ENCODE measurements around the gene ICE2. TPM values are rescaled to one million over a fixed set of nuclear protein-coding genes. Genes with fewer than 3 reads are reported as not detected.

Gene ICE2
- total RNA-seq, 3 donors from 2014 or later: 31.5 to 47.5 (median 36.3) TPM

DNA sequence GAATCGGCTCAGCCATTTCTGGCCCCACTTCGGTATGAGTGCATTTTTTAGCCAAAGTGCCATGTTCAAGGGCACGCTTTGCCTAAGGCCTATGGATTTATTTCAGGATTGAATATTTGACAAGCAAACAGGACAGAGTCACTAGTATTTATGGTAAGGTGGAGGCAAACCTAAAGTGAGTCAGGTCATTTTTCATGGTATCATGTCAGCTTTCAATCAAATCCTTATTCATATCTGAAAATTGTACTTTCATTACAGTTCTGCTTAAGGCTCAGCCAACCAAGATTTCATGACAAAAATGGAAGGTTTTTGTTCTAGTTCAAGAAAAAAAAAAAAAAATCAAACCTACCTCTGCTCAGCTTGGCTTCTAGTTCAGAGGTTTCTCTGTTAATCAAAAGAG, 30.5 kb upstream of the ICE2 start:
- DNase-seq: no peak
- TF ChIP-seq, protein P1, sequence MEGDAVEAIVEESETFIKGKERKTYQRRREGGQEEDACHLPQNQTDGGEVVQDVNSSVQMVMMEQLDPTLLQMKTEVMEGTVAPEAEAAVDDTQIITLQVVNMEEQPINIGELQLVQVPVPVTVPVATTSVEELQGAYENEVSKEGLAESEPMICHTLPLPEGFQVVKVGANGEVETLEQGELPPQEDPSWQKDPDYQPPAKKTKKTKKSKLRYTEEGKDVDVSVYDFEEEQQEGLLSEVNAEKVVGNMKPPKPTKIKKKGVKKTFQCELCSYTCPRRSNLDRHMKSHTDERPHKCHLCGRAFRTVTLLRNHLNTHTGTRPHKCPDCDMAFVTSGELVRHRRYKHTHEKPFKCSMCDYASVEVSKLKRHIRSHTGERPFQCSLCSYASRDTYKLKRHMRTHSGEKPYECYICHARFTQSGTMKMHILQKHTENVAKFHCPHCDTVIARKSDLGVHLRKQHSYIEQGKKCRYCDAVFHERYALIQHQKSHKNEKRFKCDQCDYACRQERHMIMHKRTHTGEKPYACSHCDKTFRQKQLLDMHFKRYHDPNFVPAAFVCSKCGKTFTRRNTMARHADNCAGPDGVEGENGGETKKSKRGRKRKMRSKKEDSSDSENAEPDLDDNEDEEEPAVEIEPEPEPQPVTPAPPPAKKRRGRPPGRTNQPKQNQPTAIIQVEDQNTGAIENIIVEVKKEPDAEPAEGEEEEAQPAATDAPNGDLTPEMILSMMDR (IDR thresholded peaks at IDR 0.05): no peak
- H3K4me3 ChIP-seq: no peak overlapping the region
- no peaks in the 10 kb centered on the region for H3K9me3 ChIP-seq
- intact Hi-C loops (cut with DNase I, micrococcal nuclease): no loop called here
- no peak for ATAC-seq
- H3K4me1 ChIP-seq (ENCODE audit: low read depth): no peaks in the 10 kb centered on the region
- no peaks in the 10 kb centered on the region for H3K36me3 ChIP-seq (ENCODE audit: low read depth)

DNA sequence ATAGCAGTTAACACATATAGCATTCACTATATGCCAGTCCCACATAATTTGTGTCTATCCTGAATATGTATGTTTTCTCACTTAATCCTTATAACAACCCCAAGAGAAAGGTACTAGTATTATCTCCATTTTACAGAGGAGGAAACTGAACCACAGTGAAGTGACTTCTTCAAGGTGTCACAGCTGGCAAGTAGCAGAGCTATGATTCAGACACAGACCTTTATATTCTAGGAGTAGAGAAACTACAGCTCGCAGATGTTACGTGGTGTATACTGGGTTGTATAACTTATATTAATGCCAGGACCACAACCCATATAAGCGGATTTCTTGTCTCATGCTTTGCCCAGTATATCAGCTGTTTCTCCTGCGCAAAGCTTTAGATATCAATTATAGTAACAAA, 29.5 kb upstream of the ICE2 start:
- Histone ChIP-seq H3K9me3 (no peaks in the 10 kb centered on the region), H3K36me3 (ENCODE audit: low read depth) (no peaks in the 10 kb centered on the region), H3K4me3 (no peak overlapping the region), H3K4me1 (ENCODE audit: low read depth) (no peaks in the 10 kb centered on the region)
- TF ChIP-seq, protein P1 (IDR thresholded peaks at IDR 0.05): no peak
- ATAC-seq (no peak), DNase-seq (no peak)
- intact Hi-C loops (cut with DNase I, micrococcal nuclease): no loop called here

DNA sequence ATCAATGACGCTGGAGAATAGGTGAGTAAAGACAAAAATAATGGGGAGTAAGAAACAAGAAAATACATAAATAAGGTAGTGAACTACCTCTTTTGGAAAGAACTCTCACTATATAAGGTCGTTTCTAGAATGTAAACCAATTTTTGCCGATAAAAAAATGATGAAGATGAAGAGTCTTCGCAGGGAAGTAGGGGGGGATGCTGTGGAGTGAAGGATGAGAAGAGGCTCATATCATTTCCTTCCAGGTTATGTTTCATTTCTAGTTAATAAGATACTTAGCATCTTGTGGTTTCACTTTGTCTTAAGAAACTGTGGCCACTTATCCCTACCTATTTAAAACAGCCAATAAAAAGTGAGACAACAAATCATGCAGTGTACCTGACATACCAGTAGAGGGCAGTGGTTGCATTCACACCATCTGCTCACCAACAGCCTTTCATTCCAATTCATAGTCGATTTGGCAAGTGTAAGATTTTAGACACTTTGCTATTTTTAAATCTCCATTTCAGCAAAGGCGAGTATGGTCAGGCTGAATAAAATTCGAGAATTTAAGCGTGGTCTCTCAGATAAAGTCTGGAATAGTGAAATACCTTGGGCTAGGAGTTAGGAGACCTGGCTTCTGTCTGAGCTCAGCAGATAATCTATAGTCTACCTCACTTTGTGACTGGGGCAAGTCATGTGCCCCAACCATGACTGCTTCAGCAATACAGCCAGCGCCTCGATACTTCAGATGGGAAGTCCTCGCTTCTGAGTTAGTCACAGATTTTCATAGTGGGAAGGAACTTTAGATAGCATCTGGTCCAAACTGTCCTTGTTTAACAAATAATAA, 28.9 kb upstream of the ICE2 start:
- ATAC-seq: peak; percentile 98
- intact Hi-C loops (cut with DNase I, micrococcal nuclease): no loop called here
- no peaks in the 10 kb centered on the region for H3K4me1 ChIP-seq (ENCODE audit: low read depth)

DNA sequence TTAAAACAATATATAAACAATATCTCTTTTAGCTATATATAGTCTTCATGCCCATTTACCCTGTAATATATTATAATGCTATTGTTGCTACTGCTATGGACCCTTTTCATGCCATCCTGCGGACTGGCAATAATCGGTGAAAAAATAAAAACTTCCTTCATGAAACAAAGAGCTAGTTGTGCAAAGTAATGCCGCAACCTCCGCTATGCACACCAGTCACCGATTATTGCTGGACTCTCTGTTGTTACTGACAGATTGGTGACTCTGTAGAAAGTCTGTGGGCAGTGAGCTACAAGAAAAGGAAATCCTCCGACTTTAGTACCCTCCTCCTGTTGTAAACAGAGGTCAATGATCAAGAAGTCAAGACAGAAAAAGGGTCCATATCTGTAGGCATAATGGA, 17.9 kb upstream of the ICE2 start:
- peak; percentile 21 for ATAC-seq
- H3K4me1 ChIP-seq (ENCODE audit: low read depth): no peaks in the 10 kb centered on the region
- H3K36me3 ChIP-seq (ENCODE audit: low read depth): no peaks in the 10 kb centered on the region
- H3K4me3 ChIP-seq: no peak overlapping the region
- intact Hi-C loops (cut with DNase I, micrococcal nuclease): no loop called here
- TF ChIP-seq, protein P1 (IDR thresholded peaks at IDR 0.05): no peak
- DNase-seq: no peak
- H3K9me3 ChIP-seq: no peaks in the 10 kb centered on the region

More for the DNA sequence above, 28.9 kb upstream of the ICE2 start:
- Histone ChIP-seq H3K9me3 (no peaks in the 10 kb centered on the region), H3K4me3 (no peak overlapping the region), H3K36me3 (ENCODE audit: low read depth) (no peaks in the 10 kb centered on the region)
- TF ChIP-seq, protein P1 (IDR thresholded peaks at IDR 0.05): peak; percentile 78
- peak in 1 of 3 donors; percentile 69 for DNase-seq

DNA sequence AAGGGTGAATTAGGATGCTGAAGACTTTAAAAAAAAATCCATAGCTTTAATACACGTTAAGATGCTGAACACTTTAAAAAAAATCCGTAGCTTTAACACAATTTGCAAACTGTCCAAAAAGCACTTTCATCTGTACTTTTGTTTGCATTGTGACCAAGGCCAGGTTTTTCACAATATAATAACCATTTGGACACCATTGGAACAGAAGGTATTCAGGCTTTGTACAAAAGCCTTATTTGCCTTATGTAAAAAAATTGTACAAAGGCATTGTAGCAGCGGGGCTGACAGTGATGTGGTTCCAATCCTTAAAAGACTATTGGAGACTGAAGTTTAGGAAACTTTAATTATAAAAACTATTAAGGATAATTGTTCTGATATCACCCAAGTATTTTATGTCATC, 15.2 kb upstream of the ICE2 start:
- TF ChIP-seq, protein P1 (IDR thresholded peaks at IDR 0.05): no peak
- Histone ChIP-seq H3K9me3 (no peaks in the 10 kb centered on the region), H3K36me3 (ENCODE audit: low read depth) (no peaks in the 10 kb centered on the region), H3K4me3 (no peak overlapping the region), H3K4me1 (ENCODE audit: low read depth) (no peaks in the 10 kb centered on the region)
- ATAC-seq (no peak), DNase-seq (no peak)
- intact Hi-C loops (cut with DNase I, micrococcal nuclease): no loop called here

Measured in mucosa of descending colon (tissue), 3 donors.